PC-9 (cell line): ENCODE measurements around the gene LRRC3C. TPM values are rescaled to one million over a fixed set of nuclear protein-coding genes. Genes with fewer than 3 reads are reported as not detected.

Source experiments
- BruUV-seq: library from RNA; stranded (reverse); fragments of 400-500 nt; replicated peaks from 2 replicates; lab custom pipeline; 2021; lab: Mats Ljungman, UMichigan
- CTCF ChIA-PET: fragments of 300-600 bp; sonication (Branson Sonifier 250); formaldehyde crosslinking; loops from one replicate; lab custom pipeline; 2022; ENCODE audit warnings: antibody characterized with exemption; lab: Charles Lee
- POLR2A ChIA-PET: fragments of 300-600 bp; sonication (Branson Sonifier 250); formaldehyde crosslinking; loops from one replicate; lab custom pipeline; 2022; ENCODE audit warnings: antibody characterized with exemption; ENCODE audit not compliant: unreplicated experiment; lab: Charles Lee
- DNase-seq, 2 experiments: peaks; one replicate each; pipeline versions ENCODE4 v3.0.0 to v3.0.0-alpha.2; 2015 to 2022; ENCODE audit warnings: mixed read lengths in 1 of 2
- H2AFZ ChIP-seq: fragments of 200-600 bp; sonication (generic); 2 replicates; pipeline ENCODE4 v1.8.1; 2017; ENCODE audit warnings: antibody characterized with exemption
- H3F3A ChIP-seq: fragments of 200-600 bp; sonication (generic); 2 replicates; pipeline ENCODE4 v1.8.1; 2017; ENCODE audit warnings: antibody characterized with exemption, mild to moderate bottlenecking, low read depth; ENCODE audit not compliant: insufficient read depth
- H3K27ac ChIP-seq: fragments of 200-600 bp; sonication (generic); 2 replicates; pipeline ENCODE4 v1.6.1; 2016; ENCODE audit warnings: mixed run types
- H3K27me3 ChIP-seq: fragments of 200-600 bp; sonication (generic); 2 replicates; pipeline ENCODE4 v1.6.1; 2016; ENCODE audit warnings: low read depth, mixed run types; ENCODE audit not compliant: insufficient read depth
- H3K36me3 ChIP-seq: fragments of 200-600 bp; sonication (generic); 2 replicates; pipeline ENCODE4 v1.6.1; 2016; ENCODE audit warnings: low read depth, mixed run types
- H3K4me1 ChIP-seq: fragments of 200-600 bp; sonication (generic); replicated peaks from 2 replicates; pipeline ENCODE4 v1.6.1; 2016; ENCODE audit warnings: mixed run types; ENCODE audit not compliant: insufficient read depth
- H3K4me2 ChIP-seq: fragments of 200-600 bp; sonication (generic); 2 replicates; pipeline ENCODE4 v1.6.1; 2017; ENCODE audit warnings: mixed run types
- H3K4me3 ChIP-seq: fragments of 200-600 bp; sonication (generic); 2 replicates; pipeline ENCODE4 v1.6.1; 2016; ENCODE audit warnings: mixed run types
- H3K79me2 ChIP-seq: fragments of 200-600 bp; sonication (generic); 2 replicates; pipeline ENCODE4 v1.6.1; 2017; ENCODE audit warnings: low read depth, mixed run types
- H3K9me2 ChIP-seq: fragments of 200-600 bp; sonication (generic); 2 replicates; pipeline ENCODE4 v1.8.1; 2017; ENCODE audit warnings: mild to moderate bottlenecking; ENCODE audit not compliant: insufficient read depth
- H3K9me3 ChIP-seq: fragments of 200-600 bp; sonication (generic); 2 replicates; pipeline ENCODE4 v1.8.1; 2016; ENCODE audit warnings: low read depth; ENCODE audit not compliant: insufficient read depth
- H4K20me1 ChIP-seq: fragments of 200-600 bp; sonication (generic); 2 replicates; pipeline ENCODE4 v1.8.1; 2017; ENCODE audit not compliant: insufficient read depth
- CTCF ChIP-seq: fragments of 200-600 bp; sonication (generic); conservative IDR thresholded peaks from 2 replicates; pipeline ENCODE4 v1.6.1; 2017; ENCODE audit warnings: mixed run types, antibody characterized with exemption, mild to moderate bottlenecking, moderate library complexity
- EZH2 ChIP-seq: fragments of 200-600 bp; sonication (generic); IDR thresholded peaks from 2 replicates; pipeline ENCODE4 v1.8.0; 2017; ENCODE audit warnings: antibody characterized with exemption, low read depth
- intact Hi-C: fragments of 100-400 bp; cut with micrococcal nuclease; formaldehyde crosslinking; loops from one replicate; pipeline ENCODE4 v1.10.0; 2022; ENCODE audit not compliant: unreplicated experiment
- total RNA-seq: library from RNA; stranded (reverse); gene quantifications from 2 replicates; pipeline ENCODE4 v1.2.3, GENCODE V29; 2021

Gene LRRC3C
- total RNA-seq, 1 experiment from 2014 or later, result not detected

DNA sequence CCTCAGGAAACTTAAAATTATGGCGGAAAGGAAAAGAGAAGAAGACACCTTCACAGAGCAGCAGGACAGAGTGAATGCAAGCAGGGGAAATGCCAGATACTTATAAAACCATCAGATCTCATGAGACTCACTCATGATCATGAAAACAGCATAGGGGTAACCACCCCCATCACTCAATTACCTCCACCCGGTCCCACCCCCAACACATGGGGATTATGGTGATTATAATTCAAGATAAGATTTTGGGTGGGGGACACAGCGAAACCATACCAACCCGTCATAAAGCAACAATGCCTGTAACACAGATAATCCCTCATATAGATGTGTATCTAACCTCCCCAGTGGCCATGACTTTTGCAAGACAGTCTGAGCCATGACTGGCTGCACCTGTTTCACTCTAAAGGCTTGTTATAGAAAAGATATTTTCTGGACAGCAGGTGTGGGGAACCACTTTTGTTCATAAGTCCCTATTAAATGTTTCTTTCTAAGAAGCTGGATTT lies 28.2 kb downstream of the LRRC3C start:
- Histone ChIP-seq H3K36me3 (no peaks in the 10 kb centered on the region), H3K79me2 (no peaks in the 10 kb centered on the region), H3K4me2 (no peak overlapping the region), H4K20me1 (no peaks in the 10 kb centered on the region), H3K4me3 (no peak overlapping the region), H3K9me3 (no peaks in the 10 kb centered on the region), H2AFZ (no peak overlapping the region), H3K27ac (no peak overlapping the region), H3K27me3 (no peaks in the 10 kb centered on the region), H3K9me2 (no peaks in the 10 kb centered on the region), H3K4me1 (peaks cover 8% of the 10 kb centered on the region), H3F3A (peaks cover 9% of the 10 kb centered on the region; the same call in 1 of the 2 replicates)
- POLR2A ChIA-PET, result no interaction called here
- intact Hi-C loops, result loop anchor here (10.0 kb wide), 1 partner anchor 201 kb away; no protein-coding TSS in a partner anchor
- CTCF ChIA-PET, result no interaction called here
- no peak for DNase-seq
- no peak for TF ChIP-seq CTCF
- TF ChIP-seq EZH2, result no peak
- BruUV-seq, result no TSS peak

- POLR2A ChIA-PET, result no interaction called here
Observed at GRCh38 chr17:39960524-39961041, 33.1 kb downstream of the LRRC3C start.

GRCh38 chr17:39962642-39963220 lies 35.2 kb downstream of the LRRC3C start, which contains the start of gene GSDMA:
TSS of gene GSDMA (plus strand) at chr17:39963004. CDS start at chr17:39965688, 2,684 bp downstream.
- no TSS peak for BruUV-seq
- no peak within 1 kb of the TSS for H3K4me2 ChIP-seq
- peaks cover 11% of the 10 kb centered on the region for H3K4me1 ChIP-seq
- intact Hi-C loops, result no loop called here
- TF ChIP-seq CTCF (no peak), EZH2 (no peak)
- H3K4me3 ChIP-seq, result no peak within 1 kb of the TSS
- no peaks in the 10 kb centered on the region for H3K9me2 ChIP-seq
- peaks cover 15% of the 10 kb centered on the region for H3F3A ChIP-seq
- no peaks in the 10 kb centered on the region for H4K20me1 ChIP-seq
- DNase-seq, result no peak
- no peaks in the 10 kb centered on the region for H3K79me2 ChIP-seq
- no peaks in the 10 kb centered on the region for H3K27me3 ChIP-seq
- POLR2A ChIA-PET, result no interaction called here
- no peaks in the 10 kb centered on the region for H3K36me3 ChIP-seq
- no peak within 1 kb of the TSS for H2AFZ ChIP-seq
- H3K27ac ChIP-seq, result no peak within 1 kb of the TSS
- H3K9me3 ChIP-seq, result no peaks in the 10 kb centered on the region
- CTCF ChIA-PET, result interaction anchor here (0.7 kb wide), 2 partner anchors 24 to 36 kb away, joined by 3 to 5 read pairs; no protein-coding TSS in a partner anchor

More at GRCh38 chr17:39960524-39961041, 33.1 kb downstream of the LRRC3C start:
- CTCF ChIA-PET, result no interaction called here
- no peak overlapping the region for H3K4me2 ChIP-seq
- peaks cover 11% of the 10 kb centered on the region for H3K4me1 ChIP-seq
- no peaks in the 10 kb centered on the region for H3K9me2 ChIP-seq
- H2AFZ ChIP-seq, result no peak overlapping the region
- intact Hi-C loops, result no loop called here
- no peaks in the 10 kb centered on the region for H3K27me3 ChIP-seq
- no peak overlapping the region for H3K4me3 ChIP-seq
- TF ChIP-seq CTCF (no peak), EZH2 (no peak)
- H4K20me1 ChIP-seq, result no peaks in the 10 kb centered on the region
- H3F3A ChIP-seq, result peaks cover 15% of the 10 kb centered on the region
- BruUV-seq, result no TSS peak
- no peak overlapping the region for H3K27ac ChIP-seq
- no peaks in the 10 kb centered on the region for H3K9me3 ChIP-seq
- no peaks in the 10 kb centered on the region for H3K79me2 ChIP-seq
- no peaks in the 10 kb centered on the region for H3K36me3 ChIP-seq
- DNase-seq, result no peak
